Fibroblast of gingiva (primary cell): ENCODE results near the gene FETUB.

Experiments used
- DNase-seq: peaks from one replicate; pipeline ENCODE4 v3.0.0-alpha.2; 2011; ENCODE audit warnings: low read depth

The FETUB gene

GRCh38 chr3:186639778-186640472, at the start of gene FETUB:
Gene FETUB (plus strand): TSS chr3:186640399. CDS start chr3:186640461, 62 bp downstream.
- DNase-seq: no peak

DNA sequence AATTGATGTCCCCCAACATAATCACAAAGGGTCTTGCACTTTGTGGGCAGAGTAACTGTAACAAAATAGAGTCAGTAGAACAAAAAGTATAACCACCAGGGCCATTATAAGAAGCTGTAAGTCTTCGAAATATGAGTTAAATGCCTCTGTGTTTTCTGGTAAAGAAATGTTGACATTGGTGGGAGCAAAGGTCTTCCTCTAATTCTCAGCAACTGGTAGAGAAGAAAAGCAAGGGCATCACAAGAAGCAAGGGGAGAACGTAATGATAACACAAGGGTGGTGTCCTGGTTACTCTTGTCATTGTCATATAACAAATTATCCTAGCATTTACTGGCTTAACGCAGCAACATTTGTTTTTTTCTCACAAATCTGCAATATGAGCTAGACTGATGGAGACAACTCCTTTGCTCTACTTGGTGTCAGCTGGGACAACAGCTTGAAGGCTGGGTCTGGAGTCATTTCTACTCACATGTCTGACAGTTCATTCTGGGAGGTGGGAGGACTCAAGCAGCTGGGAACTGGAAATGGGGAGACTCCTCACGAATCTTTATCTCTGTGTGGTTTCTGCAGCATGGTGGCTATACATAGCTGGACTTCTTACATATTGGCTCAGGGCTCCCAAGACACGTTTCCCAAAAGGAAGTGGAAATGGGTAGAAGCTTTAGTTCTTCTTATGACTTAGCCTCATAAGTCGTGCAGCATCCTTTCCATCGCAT, 49.5 kb upstream of the FETUB start:
- no peak for DNase-seq

GRCh38 chr3:186592682-186593081, 47.5 kb upstream of the FETUB start:
- DNase-seq: no peak

- DNase-seq: no peak
Measured at GRCh38 chr3:186593862-186594261, 46.3 kb upstream of the FETUB start.

DNA sequence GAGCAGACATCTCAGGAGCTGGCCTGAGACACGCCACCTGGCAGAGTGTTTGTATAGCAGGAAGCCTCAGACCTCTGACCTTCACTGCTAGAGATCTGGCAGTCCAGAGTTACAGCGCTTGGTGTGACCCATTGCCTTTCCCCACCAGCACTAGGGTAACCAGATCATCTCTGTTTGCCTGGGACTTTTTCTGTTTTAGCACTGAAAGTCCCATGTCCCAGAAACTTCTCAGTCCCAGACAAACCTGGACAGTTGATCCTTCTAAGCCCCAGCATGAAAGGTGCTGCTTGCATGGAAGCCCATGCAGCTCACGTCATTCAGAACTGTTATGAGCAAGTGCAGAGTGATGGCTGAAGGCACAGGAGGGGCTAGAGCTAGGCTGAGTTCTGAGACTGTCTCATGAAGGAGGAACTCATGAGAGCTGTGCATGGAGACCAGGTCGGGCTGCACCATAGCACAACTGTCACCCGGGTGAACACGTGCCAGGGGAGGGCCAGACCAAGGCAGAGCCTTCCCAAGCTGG, 45.5 kb upstream of the FETUB start:
- DNase-seq: no peak

GRCh38 chr3:186596568-186597287, 43.5 kb upstream of the FETUB start:
- no peak for DNase-seq

- DNase-seq: peak; percentile 43
Measured at GRCh38 chr3:186598108-186598784, 42.0 kb upstream of the FETUB start.

GRCh38 chr3:186598794-186599141, 41.4 kb upstream of the FETUB start:
- no peak for DNase-seq

GRCh38 chr3:186599142-186599784, 40.9 kb upstream of the FETUB start:
- DNase-seq: no peak

DNA sequence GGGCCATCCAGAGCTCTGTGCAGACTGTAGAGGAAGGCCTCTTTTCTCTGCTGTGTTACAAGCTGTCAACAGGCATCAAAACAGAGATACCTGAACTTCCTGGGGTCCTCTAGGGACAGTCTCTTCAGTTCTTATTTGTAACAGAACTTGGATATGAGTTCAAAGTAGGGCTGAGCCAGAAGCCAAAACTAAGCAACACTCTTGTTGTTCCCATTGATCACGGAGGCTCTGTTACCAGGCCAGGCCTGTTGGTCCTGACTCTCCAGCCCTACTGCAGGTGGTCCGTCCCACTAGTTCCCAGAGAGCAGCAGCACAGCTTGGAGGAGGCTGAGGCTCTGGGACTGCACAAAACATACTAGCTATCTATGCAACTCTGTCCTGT, 40.4 kb upstream of the FETUB start:
- no peak for DNase-seq

GRCh38 chr3:186600896-186601295, 39.3 kb upstream of the FETUB start:
- DNase-seq: no peak

DNA sequence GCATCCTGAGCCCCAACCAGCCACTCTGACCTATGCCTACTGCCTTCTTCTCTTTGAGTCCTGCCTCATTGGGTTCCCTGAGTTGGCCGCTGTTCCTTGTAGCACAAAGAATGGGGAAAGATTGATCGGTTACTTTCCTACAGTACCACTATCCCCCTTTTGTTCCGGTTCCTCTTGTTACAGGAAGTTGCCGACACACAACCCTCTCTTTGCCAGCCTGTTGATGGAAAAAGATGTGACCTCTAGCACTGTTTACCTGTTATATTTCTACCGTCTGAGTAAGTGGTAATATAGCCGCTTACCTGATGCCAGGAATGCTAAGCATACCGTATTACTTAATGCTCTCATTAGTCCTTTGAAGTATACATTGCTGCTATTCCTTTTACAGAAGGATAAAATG, 37.0 kb upstream of the FETUB start:
- no peak for DNase-seq

DNA sequence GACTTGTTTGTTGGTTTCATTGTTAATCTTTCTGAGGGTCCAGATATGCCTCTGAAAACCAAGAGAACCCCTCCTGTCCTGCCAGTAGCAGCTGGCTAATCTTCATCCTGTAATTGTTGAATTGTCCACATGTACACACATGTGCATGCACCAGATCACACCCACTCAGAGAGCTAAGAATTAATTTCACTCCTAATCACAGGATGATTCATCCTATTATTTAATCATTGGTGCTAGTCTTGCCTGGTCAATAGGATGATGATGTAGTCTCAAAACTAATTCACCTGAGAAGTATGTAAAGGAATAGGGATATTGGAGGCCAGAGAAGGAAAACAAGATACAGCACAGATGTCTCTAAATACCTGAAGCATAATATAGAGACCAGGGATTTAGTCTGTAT, 35.1 kb upstream of the FETUB start:
- no peak for DNase-seq

DNA sequence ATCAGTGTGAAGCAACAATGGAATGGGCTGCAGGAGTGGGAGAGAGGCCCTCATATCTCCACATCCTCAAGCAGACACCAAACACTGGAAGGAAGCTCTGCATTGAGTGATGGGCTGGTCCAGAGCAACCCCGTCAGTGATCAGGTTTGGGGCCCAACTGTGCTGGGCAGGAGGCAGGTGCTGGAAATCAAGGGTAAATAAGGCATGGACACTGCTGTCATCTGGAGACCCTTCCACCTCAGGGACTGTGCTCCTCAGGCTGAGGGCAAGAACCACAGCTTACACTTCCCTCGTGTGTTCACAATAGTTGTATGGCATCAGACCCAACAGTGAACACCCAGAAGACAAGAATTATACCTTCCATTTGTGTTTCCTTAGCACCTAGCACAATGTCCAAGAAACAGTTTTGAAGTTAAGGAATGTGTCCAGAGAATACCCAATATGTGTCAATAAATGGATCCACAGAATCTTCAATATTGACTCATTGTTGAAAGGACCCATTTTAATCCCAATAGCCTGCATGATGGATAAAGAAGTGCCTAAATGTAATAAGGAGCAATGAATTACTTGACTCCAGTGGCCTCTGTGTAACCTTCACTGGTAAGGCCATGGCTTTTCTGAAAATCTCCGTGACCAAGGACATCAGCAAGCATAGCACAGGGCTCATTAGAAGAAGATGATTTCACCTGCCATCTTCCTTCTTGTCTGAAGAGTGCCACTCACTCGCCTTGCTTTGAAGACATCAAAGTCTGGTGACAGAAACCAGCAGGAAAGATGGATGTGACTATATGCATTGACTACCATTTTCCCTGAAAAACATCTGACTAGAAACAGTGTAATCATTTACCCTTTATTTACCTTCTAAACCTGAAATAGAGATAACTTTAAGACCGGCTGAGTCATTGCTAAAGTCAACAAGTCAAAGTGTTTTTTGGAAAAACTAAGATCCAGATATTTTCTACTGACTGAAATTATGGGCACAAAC, 34.3 kb upstream of the FETUB start:
- no peak for DNase-seq

- DNase-seq: no peak
Measured at GRCh38 chr3:186608624-186609215, 31.5 kb upstream of the FETUB start.

DNA sequence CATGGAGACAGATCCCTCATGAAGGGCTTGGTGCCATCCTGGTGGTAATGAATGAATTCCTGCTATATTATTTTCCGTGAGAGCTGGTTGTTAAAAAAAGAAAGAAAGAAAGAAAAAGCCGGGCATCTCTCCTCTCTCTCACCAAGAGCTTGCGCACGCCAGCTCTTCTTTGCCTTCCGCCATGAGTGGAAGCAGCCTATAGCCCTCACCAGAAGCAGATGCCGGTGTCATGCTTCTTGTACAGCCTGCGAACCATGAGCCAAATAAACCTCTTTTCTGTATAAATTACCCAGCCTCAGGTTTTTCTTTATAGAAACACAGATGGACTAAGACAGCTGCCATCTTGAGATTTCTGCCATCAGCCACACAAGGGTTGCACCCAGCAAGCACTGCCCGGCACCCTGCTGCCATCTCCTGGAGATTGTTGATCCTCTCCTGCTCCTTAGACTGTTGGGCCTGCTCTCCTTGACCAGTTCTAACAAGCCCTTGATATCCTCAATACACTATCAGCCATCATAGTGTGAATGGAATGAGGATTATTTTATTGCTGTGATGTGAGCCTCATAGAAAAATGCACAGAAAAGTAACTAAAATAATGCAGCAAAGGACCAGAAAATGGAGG, 30.8 kb upstream of the FETUB start:
- no peak for DNase-seq

- no peak for DNase-seq
Measured at GRCh38 chr3:186612065-186612464, 28.1 kb upstream of the FETUB start.

DNA sequence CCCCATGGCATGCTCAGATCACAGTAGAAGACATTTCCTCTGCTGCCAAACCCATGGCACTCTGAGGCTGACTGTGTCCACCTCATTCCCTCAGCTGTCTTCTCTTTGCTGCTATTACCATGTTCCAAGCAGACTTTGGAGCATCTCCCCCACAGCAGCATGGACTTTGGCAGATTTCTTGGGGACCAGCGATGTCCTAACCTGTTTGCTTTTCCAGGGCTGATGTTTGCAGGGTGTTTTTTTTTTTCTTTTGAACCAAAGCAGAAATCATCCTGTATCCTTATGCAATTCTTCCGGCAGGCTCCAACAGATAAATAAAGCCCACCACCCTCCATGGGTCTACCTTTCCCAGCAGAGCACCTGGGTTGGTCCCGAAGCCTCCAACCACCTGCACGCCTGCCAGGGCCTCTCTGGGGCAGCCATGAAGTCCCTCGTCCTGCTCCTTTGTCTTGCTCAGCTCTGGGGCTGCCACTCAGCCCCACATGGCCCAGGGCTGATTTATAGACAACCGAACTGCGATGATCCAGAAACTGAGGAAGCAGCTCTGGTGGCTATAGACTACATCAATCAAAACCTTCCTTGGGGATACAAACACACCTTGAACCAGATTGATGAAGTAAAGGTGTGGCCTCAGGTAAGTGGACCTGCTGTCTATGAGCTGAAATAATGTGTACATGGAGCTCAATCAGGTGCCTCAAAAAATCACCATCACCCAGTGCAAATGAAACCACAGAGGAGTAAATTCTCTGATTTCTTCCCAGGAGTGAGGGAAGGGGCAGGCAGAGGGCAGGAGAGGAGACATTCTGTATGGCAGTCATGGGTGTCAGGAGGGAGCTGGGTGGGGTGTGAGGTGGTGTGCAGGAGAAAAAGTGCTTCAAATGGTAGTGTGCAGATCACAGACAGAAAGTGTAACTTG, 27.2 kb upstream of the FETUB start, which contains the start of gene AHSG:
Gene AHSG, plus strand, starts transcription at position 340 of the 916 bp plus-strand sequence. Its CDS starts 82 bp downstream, at position 422.
- no peak for DNase-seq
